A549 (cell line): Measurements from ENCODE around the gene UBE2N.

ENCODE experiments used
- CEBPB ChIP-seq, 2 experiments: fragments of >200 bp in 1 of 2; sonication (Bioruptor Twin) in 1 of 2; formaldehyde crosslinking in 1 of 2; IDR thresholded peaks; 2 replicates each; pipeline ENCODE4 v1.6.1; 2012 to 2016
- EP300 ChIP-seq, 2 experiments: fragments of >200 bp; sonication (Bioruptor Twin); formaldehyde crosslinking; IDR thresholded peaks; 2 replicates in 1 of 2; 3 replicates in 1 of 2; pipeline ENCODE4 v1.6.1; 2016 to 2017
- POLR2A ChIP-seq: IDR thresholded peaks from 2 replicates; pipeline ENCODE4 v1.6.1; 2012; ENCODE audit warnings: mild to moderate bottlenecking, low read length
- TF ChIP-seq, protein P1 (sequence below): fragments of >200 bp; sonication (Bioruptor Twin); formaldehyde crosslinking; IDR thresholded peaks from 3 replicates; pipeline ENCODE4 v1.5.1; 2016

- TF ChIP-seq, protein P1, sequence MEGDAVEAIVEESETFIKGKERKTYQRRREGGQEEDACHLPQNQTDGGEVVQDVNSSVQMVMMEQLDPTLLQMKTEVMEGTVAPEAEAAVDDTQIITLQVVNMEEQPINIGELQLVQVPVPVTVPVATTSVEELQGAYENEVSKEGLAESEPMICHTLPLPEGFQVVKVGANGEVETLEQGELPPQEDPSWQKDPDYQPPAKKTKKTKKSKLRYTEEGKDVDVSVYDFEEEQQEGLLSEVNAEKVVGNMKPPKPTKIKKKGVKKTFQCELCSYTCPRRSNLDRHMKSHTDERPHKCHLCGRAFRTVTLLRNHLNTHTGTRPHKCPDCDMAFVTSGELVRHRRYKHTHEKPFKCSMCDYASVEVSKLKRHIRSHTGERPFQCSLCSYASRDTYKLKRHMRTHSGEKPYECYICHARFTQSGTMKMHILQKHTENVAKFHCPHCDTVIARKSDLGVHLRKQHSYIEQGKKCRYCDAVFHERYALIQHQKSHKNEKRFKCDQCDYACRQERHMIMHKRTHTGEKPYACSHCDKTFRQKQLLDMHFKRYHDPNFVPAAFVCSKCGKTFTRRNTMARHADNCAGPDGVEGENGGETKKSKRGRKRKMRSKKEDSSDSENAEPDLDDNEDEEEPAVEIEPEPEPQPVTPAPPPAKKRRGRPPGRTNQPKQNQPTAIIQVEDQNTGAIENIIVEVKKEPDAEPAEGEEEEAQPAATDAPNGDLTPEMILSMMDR: no peak
- no peak for TF ChIP-seq POLR2A
- TF ChIP-seq CEBPB (IDR thresholded peaks at IDR 0.05): no peak
- TF ChIP-seq EP300 (IDR thresholded peaks at IDR 0.05): no peak
These were observed 12.3 kb downstream of the UBE2N start for GRCh38 chr12:93429448-93429847.
